Astrocyte (in vitro differentiated cells and primary cell): ENCODE data around the gene EBLN1. TPM values are rescaled to one million over a fixed set of nuclear protein-coding genes. Genes with fewer than 3 reads are reported as not detected.
A peak's percentile ranks its signal among the peaks of the same experiment; 100 is the strongest.

Experiments used
- DNase-seq: peaks from one replicate; pipeline ENCODE4 v3.0.0-alpha.2; 2010; ENCODE audit warnings: low read depth
- FAIRE-seq: peaks from 2 replicates; lab custom pipeline; 2011; peaks lifted over from hg19 to GRCh38; lab: Jason Lieb, UNC
- H2AFZ ChIP-seq: 2 replicates; pipeline ENCODE4 v1.6.0; 2012; ENCODE audit warnings: low read depth, low read length, inconsistent platforms
- H3K27ac ChIP-seq: 2 replicates; pipeline ENCODE4 v1.5.1; 2011; ENCODE audit warnings: low read depth, low read length, inconsistent platforms
- H3K27me3 ChIP-seq: 2 replicates; pipeline ENCODE4 v1.6.0; 2011; ENCODE audit warnings: low read length, inconsistent platforms; ENCODE audit not compliant: insufficient read depth
- H3K36me3 ChIP-seq: 2 replicates; pipeline ENCODE4 v1.5.1; 2011; ENCODE audit warnings: low read length, inconsistent platforms; ENCODE audit not compliant: insufficient read depth
- H3K4me1 ChIP-seq: 2 replicates; pipeline ENCODE4 v1.5.1; 2011; ENCODE audit warnings: low read length, inconsistent platforms; ENCODE audit not compliant: insufficient read depth
- H3K4me2 ChIP-seq: 2 replicates; pipeline ENCODE4 v1.6.0; 2012; ENCODE audit warnings: low read length, inconsistent platforms
- H3K4me3 ChIP-seq: 2 replicates; pipeline ENCODE4 v1.5.1; 2011; ENCODE audit warnings: low read depth, mild to moderate bottlenecking, low read length, inconsistent platforms; ENCODE audit not compliant: insufficient read depth
- H3K79me2 ChIP-seq: 2 replicates; pipeline ENCODE4 v1.6.0; 2012; ENCODE audit warnings: mild to moderate bottlenecking, low read length, inconsistent platforms; ENCODE audit not compliant: insufficient read depth
- H3K9ac ChIP-seq: 2 replicates; pipeline ENCODE4 v1.6.0; 2012; ENCODE audit warnings: mild to moderate bottlenecking, low read length, inconsistent platforms
- H3K9me3 ChIP-seq: 2 replicates; pipeline ENCODE4 v1.5.1; 2012; ENCODE audit warnings: low read depth, mild to moderate bottlenecking, low read length, inconsistent platforms; ENCODE audit not compliant: insufficient read depth
- H4K20me1 ChIP-seq: 2 replicates; pipeline ENCODE4 v1.6.0; 2012; ENCODE audit warnings: low read length, inconsistent platforms; ENCODE audit not compliant: insufficient read depth
- H3K27ac Mint-ChIP-seq: one replicate; pipeline ENCODE4 v1.8.0; 2021; ENCODE audit warnings: mild to moderate bottlenecking, mixed read lengths; ENCODE audit not compliant: unreplicated experiment
- H3K27me3 Mint-ChIP-seq: one replicate; pipeline ENCODE4 v1.8.0; 2021; ENCODE audit warnings: low read depth, mixed read lengths; ENCODE audit not compliant: unreplicated experiment
- H3K36me3 Mint-ChIP-seq: one replicate; pipeline ENCODE4 v1.8.0; 2021; ENCODE audit warnings: low read depth, mixed read lengths; ENCODE audit not compliant: unreplicated experiment
- H3K4me1 Mint-ChIP-seq: one replicate; pipeline ENCODE4 v1.8.0; 2021; ENCODE audit warnings: low read depth, mixed read lengths; ENCODE audit not compliant: unreplicated experiment
- H3K4me3 Mint-ChIP-seq: one replicate; pipeline ENCODE4 v1.8.0; 2021; ENCODE audit warnings: mild to moderate bottlenecking, moderate library complexity, mixed read lengths; ENCODE audit not compliant: unreplicated experiment
- H3K9me3 Mint-ChIP-seq: one replicate; pipeline ENCODE4 v1.8.0; 2021; ENCODE audit warnings: mild to moderate bottlenecking, mixed read lengths; ENCODE audit not compliant: unreplicated experiment
- EZH2 ChIP-seq: IDR thresholded peaks from 2 replicates; pipeline ENCODE4 v1.6.1; 2012; ENCODE audit warnings: mild to moderate bottlenecking, low read length, inconsistent platforms; ENCODE audit not compliant: insufficient read depth
- total RNA-seq: library from RNA; stranded (reverse); gene quantifications from 2 replicates; pipeline ENCODE4 v1.2.1, GENCODE V29; 2021
- TF ChIP-seq, protein P1 (sequence below): IDR thresholded peaks from 2 replicates; pipeline ENCODE4 v1.5.1; 2011; ENCODE audit warnings: low read depth, mild to moderate bottlenecking, inconsistent platforms, low read length, moderate library complexity; ENCODE audit not compliant: insufficient read depth

EBLN1 gene
- total RNA-seq, 1 donor from 2014 or later: not detected

DNA sequence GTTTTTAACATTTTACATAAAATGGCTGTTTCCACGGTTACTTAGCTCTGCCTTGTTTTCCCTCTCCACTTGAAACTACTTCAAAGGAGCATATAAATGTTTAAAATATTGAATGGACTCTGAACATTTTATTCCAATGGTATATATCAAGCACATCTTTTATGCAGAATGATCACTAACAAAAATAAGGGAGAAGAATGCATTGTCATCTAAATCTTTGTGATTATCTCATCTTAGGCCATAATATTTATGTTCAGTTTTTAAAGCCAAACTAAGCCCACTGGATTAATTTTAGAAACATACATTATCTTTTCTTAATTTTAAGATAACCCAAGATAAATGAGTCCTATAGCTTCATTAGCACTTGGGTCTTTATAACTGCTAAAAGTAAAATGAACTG is 13.4 kb upstream of the EBLN1 start:
- Histone ChIP-seq H3K27me3 (peaks cover 2% of the 10 kb centered on the region), H2AFZ (no peak overlapping the region), H3K27ac (no peak overlapping the region), H3K4me2 (no peak overlapping the region), H3K4me1 (no peaks in the 10 kb centered on the region), H3K9ac (no peak overlapping the region), H3K9me3 (no peaks in the 10 kb centered on the region), H3K4me3 (no peak overlapping the region), H3K36me3 (no peaks in the 10 kb centered on the region), H3K79me2 (no peaks in the 10 kb centered on the region), H4K20me1 (no peaks in the 10 kb centered on the region)
- Mint-ChIP-seq H3K9me3 (no peaks in the 10 kb centered on the region), H3K36me3 (no peaks in the 10 kb centered on the region), H3K4me3 (no peak overlapping the region), H3K4me1 (no peaks in the 10 kb centered on the region), H3K27me3 (no peaks in the 10 kb centered on the region), H3K27ac (no peak overlapping the region)
- FAIRE-seq (no peak), DNase-seq (no peak)
- TF ChIP-seq, protein P1, sequence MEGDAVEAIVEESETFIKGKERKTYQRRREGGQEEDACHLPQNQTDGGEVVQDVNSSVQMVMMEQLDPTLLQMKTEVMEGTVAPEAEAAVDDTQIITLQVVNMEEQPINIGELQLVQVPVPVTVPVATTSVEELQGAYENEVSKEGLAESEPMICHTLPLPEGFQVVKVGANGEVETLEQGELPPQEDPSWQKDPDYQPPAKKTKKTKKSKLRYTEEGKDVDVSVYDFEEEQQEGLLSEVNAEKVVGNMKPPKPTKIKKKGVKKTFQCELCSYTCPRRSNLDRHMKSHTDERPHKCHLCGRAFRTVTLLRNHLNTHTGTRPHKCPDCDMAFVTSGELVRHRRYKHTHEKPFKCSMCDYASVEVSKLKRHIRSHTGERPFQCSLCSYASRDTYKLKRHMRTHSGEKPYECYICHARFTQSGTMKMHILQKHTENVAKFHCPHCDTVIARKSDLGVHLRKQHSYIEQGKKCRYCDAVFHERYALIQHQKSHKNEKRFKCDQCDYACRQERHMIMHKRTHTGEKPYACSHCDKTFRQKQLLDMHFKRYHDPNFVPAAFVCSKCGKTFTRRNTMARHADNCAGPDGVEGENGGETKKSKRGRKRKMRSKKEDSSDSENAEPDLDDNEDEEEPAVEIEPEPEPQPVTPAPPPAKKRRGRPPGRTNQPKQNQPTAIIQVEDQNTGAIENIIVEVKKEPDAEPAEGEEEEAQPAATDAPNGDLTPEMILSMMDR: no peak
- no peak for TF ChIP-seq EZH2

DNA sequence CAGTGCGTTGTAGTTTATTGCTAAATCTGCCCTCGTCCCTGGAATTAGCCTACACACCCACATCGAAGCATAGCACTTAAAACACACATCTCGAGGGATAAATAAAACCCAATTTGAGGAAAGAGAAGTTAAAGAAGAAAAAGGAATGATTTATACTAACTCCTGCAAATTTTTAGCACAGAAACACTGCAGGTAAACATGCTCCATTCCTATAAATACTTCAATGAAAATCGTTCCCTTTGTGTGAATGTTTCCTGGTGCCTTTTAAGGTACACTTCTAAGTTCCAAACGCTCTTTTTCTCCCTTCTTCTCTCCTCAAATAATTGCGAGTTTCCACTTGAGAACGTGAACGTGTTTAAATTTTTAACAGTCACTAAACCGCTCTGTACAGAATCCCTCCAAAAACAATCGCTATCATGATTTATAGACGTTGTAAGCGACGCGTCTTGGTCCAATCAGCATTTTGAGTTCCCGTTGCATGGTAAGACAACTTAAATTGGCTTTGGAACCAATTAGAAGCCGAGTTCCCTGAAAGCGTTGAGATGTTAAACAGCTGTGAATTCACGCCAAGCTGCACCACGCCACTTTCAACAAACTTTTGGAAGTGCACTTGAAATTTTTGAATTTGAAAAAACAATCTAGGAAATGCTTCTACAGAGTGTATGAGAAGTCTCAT is 12.5 kb upstream of the EBLN1 start:
- peak; percentile 61 for DNase-seq
- Mint-ChIP-seq H3K36me3 (no peaks in the 10 kb centered on the region), H3K27me3 (no peaks in the 10 kb centered on the region), H3K4me3 (peak overlapping the region; percentile 96), H3K27ac (peak overlapping the region; percentile 29), H3K4me1 (no peaks in the 10 kb centered on the region), H3K9me3 (no peaks in the 10 kb centered on the region)
- no peaks in the 10 kb centered on the region for H3K36me3 ChIP-seq
- TF ChIP-seq, protein P1: no peak
- no peak for TF ChIP-seq EZH2
- peak overlapping the region; percentile 78 for H2AFZ ChIP-seq
- H3K27me3 ChIP-seq: peaks cover 1% of the 10 kb centered on the region
- no peaks in the 10 kb centered on the region for H3K79me2 ChIP-seq
- no peaks in the 10 kb centered on the region for H4K20me1 ChIP-seq
- no peak overlapping the region for H3K27ac ChIP-seq
- peak overlapping the region; percentile 92 for H3K4me2 ChIP-seq
- peak overlapping the region; percentile 80 for H3K4me3 ChIP-seq
- H3K9ac ChIP-seq: peak overlapping the region; percentile 73
- peak; percentile 74 for FAIRE-seq
- H3K9me3 ChIP-seq: no peaks in the 10 kb centered on the region
- H3K4me1 ChIP-seq: no peaks in the 10 kb centered on the region

DNA sequence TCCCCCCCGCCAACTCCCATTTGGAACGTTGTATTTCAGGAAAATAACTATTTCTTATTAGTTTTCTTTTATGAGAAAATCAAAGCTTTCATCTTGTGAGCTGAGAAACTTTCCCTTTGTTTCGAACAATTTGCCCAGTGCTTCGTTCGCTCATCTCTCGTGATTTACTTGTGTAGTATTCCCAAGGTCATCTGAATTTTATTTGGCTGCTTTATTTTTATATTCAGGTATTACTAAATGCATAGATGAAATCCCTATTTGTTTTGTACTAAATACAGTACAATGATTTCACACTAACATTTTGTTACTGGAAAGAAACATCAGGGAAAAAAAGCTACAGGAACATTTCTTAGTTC is 12.0 kb upstream of the EBLN1 start:
- peak overlapping the region; percentile 96 for H3K4me3 Mint-ChIP-seq
- Histone ChIP-seq H3K4me3 (peak overlapping the region; percentile 80), H3K36me3 (no peaks in the 10 kb centered on the region), H3K9ac (peak overlapping the region; percentile 73), H3K27ac (no peak overlapping the region), H3K79me2 (no peaks in the 10 kb centered on the region), H3K27me3 (no peaks in the 10 kb centered on the region), H3K4me1 (no peaks in the 10 kb centered on the region), H2AFZ (peak overlapping the region; percentile 78), H4K20me1 (no peaks in the 10 kb centered on the region), H3K9me3 (no peaks in the 10 kb centered on the region), H3K4me2 (peak overlapping the region; percentile 92)
- H3K4me1 Mint-ChIP-seq: no peaks in the 10 kb centered on the region
- TF ChIP-seq EZH2: no peak
- TF ChIP-seq, protein P1: no peak
- DNase-seq (no peak), FAIRE-seq (no peak)
- H3K27me3 Mint-ChIP-seq: no peaks in the 10 kb centered on the region
- H3K9me3 Mint-ChIP-seq: no peaks in the 10 kb centered on the region
- no peaks in the 10 kb centered on the region for H3K36me3 Mint-ChIP-seq
- H3K27ac Mint-ChIP-seq: no peak overlapping the region
